ENCODE results near the gene CCDC190. TPM values are rescaled to one million over a fixed set of nuclear protein-coding genes. Genes with fewer than 3 reads are reported as not detected.
"Not testable (repeated sequence)": the region's sequence is repeated elsewhere in the genome, so short reads cannot be mapped to it uniquely, and the experiment has no call there.

Gene CCDC190
- total RNA-seq, 1 experiment from 2014 or later, result not detected

GRCh38 chr1:162884831-162885230 lies 23.9 kb upstream of the CCDC190 start:
- Histone ChIP-seq H3K36me3 (no peaks in the 10 kb centered on the region), H3K9me3 (no peaks in the 10 kb centered on the region), H3K27me3 (no peaks in the 10 kb centered on the region), H3K4me3 (no peak overlapping the region)
- DNase-seq, result no peak

GRCh38 chr1:162882248-162882674 lies 21.3 kb upstream of the CCDC190 start:
- no peaks in the 10 kb centered on the region for H3K27me3 ChIP-seq
- H3K9me3 ChIP-seq, result no peaks in the 10 kb centered on the region
- no peak overlapping the region for H3K4me3 ChIP-seq
- DNase-seq, result no peak
- no peaks in the 10 kb centered on the region for H3K36me3 ChIP-seq

GRCh38 chr1:162881590-162881989 lies 20.6 kb upstream of the CCDC190 start:
- H3K9me3 ChIP-seq, result no peaks in the 10 kb centered on the region
- H3K27me3 ChIP-seq, result no peaks in the 10 kb centered on the region
- no peaks in the 10 kb centered on the region for H3K36me3 ChIP-seq
- DNase-seq, result no peak
- H3K4me3 ChIP-seq, result no peak overlapping the region

GRCh38 chr1:162880617-162881016 lies 19.6 kb upstream of the CCDC190 start:
- H3K4me3 ChIP-seq, H3K9me3 ChIP-seq, H3K27me3 ChIP-seq, H3K36me3 ChIP-seq, DNase-seq: not testable (repeated sequence)

- peak; percentile 36 for DNase-seq
- Histone ChIP-seq H3K4me3 (no peak overlapping the region), H3K27me3 (no peaks in the 10 kb centered on the region), H3K36me3 (no peaks in the 10 kb centered on the region), H3K9me3 (no peaks in the 10 kb centered on the region)
These were observed 17.1 kb upstream of the CCDC190 start for GRCh38 chr1:162878000-162878596.

GRCh38 chr1:162877412-162877811 lies 16.4 kb upstream of the CCDC190 start:
- no peaks in the 10 kb centered on the region for H3K36me3 ChIP-seq
- H3K27me3 ChIP-seq, result no peaks in the 10 kb centered on the region
- no peak overlapping the region for H3K4me3 ChIP-seq
- H3K9me3 ChIP-seq, result no peaks in the 10 kb centered on the region
- DNase-seq, result no peak

- Histone ChIP-seq H3K27me3 (no peaks in the 10 kb centered on the region), H3K9me3 (no peaks in the 10 kb centered on the region), H3K4me3 (no peak overlapping the region), H3K36me3 (no peaks in the 10 kb centered on the region)
- DNase-seq, result no peak
These were observed 15.8 kb upstream of the CCDC190 start for GRCh38 chr1:162876751-162877150.

GRCh38 chr1:162873671-162874666 lies 13.0 kb upstream of the CCDC190 start:
- H3K36me3 ChIP-seq, result no peaks in the 10 kb centered on the region
- DNase-seq, result no peak
- no peaks in the 10 kb centered on the region for H3K9me3 ChIP-seq
- H3K27me3 ChIP-seq, result no peaks in the 10 kb centered on the region
- no peak overlapping the region for H3K4me3 ChIP-seq

GRCh38 chr1:162872981-162873380 lies 12.0 kb upstream of the CCDC190 start:
- no peak overlapping the region for H3K4me3 ChIP-seq
- H3K27me3 ChIP-seq, result no peaks in the 10 kb centered on the region
- no peak for DNase-seq

GRCh38 chr1:162871417-162871816 lies 10.4 kb upstream of the CCDC190 start:
- not testable (repeated sequence) for H3K27me3 ChIP-seq, H3K36me3 ChIP-seq, H3K4me3 ChIP-seq, H3K9me3 ChIP-seq, DNase-seq

More at GRCh38 chr1:162872981-162873380, 12.0 kb upstream of the CCDC190 start:
- no peaks in the 10 kb centered on the region for H3K36me3 ChIP-seq
- no peaks in the 10 kb centered on the region for H3K9me3 ChIP-seq

GRCh38 chr1:162868972-162869371 lies 8.0 kb upstream of the CCDC190 start:
- Histone ChIP-seq H3K27me3 (no peaks in the 10 kb centered on the region), H3K4me3 (no peak overlapping the region), H3K36me3 (no peaks in the 10 kb centered on the region), H3K9me3 (no peaks in the 10 kb centered on the region)
- DNase-seq, result no peak

GRCh38 chr1:162861625-162862024 lies 650 bp upstream of the CCDC190 start:
- H3K27me3 ChIP-seq, result no peaks in the 10 kb centered on the region
- peaks cover 2% of the 10 kb centered on the region; the same call in 1 of the 2 replicates for H3K9me3 ChIP-seq
- H3K36me3 ChIP-seq, result no peaks in the 10 kb centered on the region
- no peak overlapping the region for H3K4me3 ChIP-seq
- DNase-seq, result no peak

GRCh38 chr1:162859191-162859590 lies 1.8 kb downstream of the CCDC190 start:
- Histone ChIP-seq H3K4me3 (no peak overlapping the region), H3K27me3 (no peaks in the 10 kb centered on the region), H3K36me3 (no peaks in the 10 kb centered on the region), H3K9me3 (peaks cover 2% of the 10 kb centered on the region; the same call in 1 of the 2 replicates)
- DNase-seq, result no peak

- no peak overlapping the region for H3K4me3 ChIP-seq
- DNase-seq, result no peak
- H3K36me3 ChIP-seq, result no peaks in the 10 kb centered on the region
- H3K27me3 ChIP-seq, result no peaks in the 10 kb centered on the region
- no peaks in the 10 kb centered on the region for H3K9me3 ChIP-seq
These were observed 3.1 kb downstream of the CCDC190 start for GRCh38 chr1:162857850-162858249.

GRCh38 chr1:162856260-162856659 lies 4.7 kb downstream of the CCDC190 start:
- no peak overlapping the region for H3K4me3 ChIP-seq
- H3K27me3 ChIP-seq, result no peaks in the 10 kb centered on the region
- no peaks in the 10 kb centered on the region for H3K36me3 ChIP-seq
- peak; percentile 83 for DNase-seq
- no peaks in the 10 kb centered on the region for H3K9me3 ChIP-seq

GRCh38 chr1:162855461-162856150 lies 5.4 kb downstream of the CCDC190 start:
- Histone ChIP-seq H3K4me3 (no peak overlapping the region), H3K9me3 (no peaks in the 10 kb centered on the region), H3K36me3 (no peaks in the 10 kb centered on the region), H3K27me3 (no peaks in the 10 kb centered on the region)
- no peak for DNase-seq

GRCh38 chr1:162854245-162854882 lies 6.6 kb downstream of the CCDC190 start:
- DNase-seq, result peak; percentile 64
- Histone ChIP-seq H3K4me3 (no peak overlapping the region), H3K27me3 (no peaks in the 10 kb centered on the region), H3K9me3 (no peaks in the 10 kb centered on the region), H3K36me3 (no peaks in the 10 kb centered on the region)
